Hepatic stellate cell (primary cell): ENCODE results near the gene GDF7.

Experiments
- DNase-seq: peaks from one replicate; pipeline ENCODE4 v3.0.0; 2011; ENCODE audit warnings: low spot score

GDF7 gene

DNA sequence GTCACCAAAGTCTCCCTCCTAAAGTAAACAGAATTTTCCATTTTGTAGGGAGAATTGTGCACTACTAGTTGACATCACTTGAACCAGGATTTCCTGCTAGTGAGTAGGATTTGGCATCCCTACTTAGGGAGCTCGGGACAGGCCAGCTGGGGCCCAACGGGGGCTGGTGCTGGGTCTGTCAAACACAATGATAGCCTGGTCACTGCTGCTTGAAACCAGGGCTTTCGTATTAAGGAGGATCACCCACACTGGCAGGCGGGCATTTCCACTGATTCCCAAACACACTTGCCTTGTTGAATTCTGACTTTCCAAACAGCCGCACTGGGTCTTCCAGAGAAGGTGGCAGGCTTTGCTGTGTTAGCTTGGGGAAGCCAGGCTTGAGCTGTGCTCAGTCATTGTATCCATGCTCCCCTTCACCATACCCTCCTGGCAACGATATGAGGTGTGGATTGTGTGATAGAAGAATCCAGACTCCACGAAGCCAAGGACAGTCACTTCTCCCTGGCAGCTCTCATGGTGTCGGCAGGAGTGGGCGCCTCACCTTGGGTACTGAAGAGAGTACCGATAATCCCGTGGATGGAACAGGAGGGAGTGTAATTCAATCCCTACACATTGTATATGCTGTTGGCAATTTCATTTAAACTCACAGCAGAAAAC is 7.5 kb downstream of the GDF7 start:
- no peak for DNase-seq

DNA sequence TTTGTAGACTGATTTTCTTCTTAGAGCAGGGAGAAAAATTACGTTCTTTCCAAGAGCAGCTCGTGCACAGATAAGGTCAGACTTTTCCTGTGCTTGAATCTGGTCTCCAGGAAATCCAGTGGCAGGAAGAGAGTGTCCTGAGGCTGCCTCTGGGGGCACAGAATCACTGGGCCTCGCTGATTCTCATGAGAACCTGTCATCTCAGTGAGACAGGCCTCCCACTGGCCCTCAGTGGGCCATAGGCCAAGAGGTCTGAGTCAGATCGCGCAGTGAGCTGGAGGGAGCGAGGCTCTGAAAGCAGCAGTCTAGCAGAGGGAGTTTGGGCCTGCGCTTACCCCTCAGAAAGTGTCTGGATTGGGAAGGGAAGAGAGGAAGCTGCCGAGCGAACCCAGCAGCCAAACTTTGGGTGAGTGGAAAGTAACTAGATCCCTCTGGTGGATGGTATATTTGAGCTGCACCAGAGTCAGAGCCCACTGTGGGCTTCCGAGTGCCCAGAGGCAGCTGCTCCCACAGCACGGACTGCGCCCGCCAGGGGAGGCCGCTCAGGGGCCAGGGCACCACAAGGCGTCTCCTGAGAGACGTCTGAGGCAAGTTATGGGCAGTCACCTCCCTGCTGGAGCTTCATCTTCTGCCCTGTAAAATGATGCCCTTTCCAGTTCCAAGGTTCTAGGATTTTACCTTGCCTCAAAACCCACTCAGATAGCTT is 8.2 kb downstream of the GDF7 start:
- peak; percentile 96 for DNase-seq

DNA sequence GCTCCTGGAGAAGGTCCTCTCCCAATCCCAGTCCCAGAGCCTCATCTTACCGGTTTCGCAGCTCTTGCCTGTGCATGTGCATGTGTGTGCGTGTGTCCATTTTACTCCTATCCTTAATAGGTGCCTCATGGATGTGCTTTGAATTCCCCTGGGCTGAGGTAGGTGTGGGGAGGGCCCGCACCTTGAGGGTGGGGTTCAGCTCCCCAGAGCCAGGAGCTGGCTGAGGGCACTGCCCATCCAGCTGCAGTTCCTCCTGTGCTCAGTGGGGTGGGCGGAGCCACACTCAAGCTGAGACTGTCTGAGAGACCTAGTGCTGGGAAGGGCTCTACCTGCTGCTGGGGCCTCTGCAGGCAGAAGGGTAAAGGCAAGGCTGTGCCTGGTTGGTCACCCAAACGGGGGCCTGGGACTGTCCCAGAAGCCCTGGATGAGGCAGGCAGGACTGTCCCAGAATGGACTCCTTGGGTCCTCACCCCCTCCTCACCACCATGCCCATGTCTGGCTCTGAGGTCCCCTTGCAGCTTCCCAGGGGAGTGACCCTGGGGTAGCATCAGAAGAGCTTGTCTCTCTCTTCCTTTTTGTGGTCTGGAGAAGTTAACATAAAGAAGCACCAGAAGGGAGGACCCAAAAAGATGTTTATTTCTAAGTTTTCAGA is 8.9 kb downstream of the GDF7 start:
- DNase-seq, result no peak

DNA sequence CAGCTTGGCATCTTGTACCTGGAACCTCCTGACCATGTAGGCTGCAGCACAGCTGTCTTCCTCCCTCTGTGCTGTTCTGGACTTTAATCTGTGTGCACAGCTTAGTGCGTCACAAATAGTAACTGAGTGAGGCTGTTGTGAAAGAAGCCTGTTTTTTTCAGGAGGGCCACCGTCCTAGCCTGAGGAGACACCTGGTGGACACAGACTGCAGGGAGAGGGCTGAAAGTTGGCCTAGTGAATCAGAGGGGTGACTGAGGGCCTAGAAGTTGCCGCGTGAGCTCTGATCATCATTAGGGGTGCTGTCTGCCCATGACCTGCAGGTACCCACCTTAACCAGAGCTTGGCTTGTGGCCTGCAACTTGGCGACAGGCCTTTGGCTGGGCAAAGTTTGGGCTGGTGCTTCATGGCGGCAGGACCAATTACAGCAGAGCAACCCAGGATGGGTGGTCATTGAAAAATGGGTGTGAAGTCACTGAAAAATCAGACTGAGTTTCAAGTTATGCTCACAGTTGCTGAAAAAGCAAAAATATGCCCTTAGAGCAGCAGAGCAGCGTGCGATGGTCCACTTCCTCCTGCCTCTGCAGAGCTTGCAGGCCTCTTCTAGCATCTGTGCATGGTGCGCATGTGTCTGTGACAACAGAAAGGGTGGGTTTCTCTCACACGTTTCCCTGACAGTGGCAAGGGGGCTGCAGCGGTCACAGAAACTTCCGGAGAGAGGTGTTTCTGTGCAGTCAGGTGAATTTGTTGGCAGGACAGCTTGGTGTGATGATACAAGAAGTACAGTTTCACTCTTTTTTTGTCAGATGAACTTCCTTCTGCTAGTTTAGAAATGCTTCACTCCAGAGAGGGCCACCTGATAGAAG is 9.6 kb downstream of the GDF7 start:
- DNase-seq, result no peak

DNA sequence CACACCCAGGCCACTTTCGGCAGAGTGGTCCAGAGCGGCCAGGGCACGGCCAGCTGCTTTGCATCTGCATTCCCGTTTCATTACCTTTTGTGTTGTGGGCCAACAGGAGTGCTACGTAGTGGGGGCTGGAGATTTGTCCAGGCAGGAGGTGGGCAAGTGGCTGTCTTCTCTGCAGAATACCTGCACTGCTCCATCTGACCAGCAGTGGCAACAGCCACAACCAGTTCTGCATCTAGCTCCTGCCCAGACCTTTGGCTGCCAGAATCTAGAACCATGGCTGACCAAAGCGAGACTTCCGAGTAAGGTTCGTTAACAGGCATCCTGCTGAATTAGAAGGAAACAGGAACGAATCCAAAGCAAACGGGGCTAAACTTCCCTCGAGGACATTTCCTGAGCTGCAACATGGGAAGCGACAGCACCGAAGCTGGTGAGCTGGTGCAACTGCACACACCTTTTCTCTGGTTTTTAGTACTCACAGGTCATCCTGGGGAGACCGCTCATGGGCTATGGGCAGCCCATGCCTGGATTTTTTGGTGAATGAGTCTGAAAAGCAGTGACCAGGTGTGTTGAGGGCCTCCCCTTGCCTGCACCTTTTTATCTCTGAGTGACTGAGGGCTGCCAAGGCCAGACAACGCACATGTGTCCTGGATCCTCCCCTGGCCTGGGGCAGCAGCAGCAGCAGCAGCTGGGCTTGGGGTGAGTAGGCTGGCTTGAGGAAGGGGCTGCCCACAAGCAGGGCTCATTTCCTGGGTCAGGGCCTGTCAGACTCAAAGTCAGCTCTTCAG is 10.5 kb downstream of the GDF7 start:
- DNase-seq, result no peak

DNA sequence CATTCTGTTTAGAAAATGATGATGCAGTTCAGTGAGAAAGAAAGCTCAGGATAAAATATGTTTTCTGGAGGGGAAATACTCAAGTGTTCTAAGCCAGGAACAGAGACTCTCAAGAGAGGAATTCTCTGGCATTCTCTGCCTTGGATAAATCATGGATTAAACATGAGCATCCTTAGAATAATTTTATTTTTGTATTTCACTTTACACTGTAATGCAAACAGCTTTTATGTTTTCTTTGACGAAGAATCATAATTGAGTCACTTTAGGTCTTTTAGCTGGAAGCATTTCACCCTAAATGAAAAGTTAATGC is 11.1 kb downstream of the GDF7 start:
- no peak for DNase-seq

DNA sequence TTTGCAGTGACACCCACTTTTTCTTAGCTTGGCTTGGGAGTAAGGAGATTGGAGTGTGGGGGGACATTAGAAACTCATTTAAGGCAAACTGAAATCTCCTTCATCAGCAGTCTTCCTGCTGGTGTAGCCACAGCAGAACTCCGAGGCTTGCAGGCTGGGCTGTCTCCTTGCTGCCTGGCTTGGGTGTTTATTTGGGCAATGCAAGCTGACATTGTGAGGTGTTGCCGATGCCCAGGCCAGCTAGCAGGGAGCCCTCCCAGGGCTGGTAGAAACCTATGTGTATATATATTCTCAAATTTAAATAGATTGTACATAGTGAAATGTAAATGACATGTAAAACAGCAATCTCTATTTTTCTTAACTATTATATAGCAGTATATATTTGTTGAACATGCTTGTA is 11.8 kb downstream of the GDF7 start:
- DNase-seq, result no peak

DNA sequence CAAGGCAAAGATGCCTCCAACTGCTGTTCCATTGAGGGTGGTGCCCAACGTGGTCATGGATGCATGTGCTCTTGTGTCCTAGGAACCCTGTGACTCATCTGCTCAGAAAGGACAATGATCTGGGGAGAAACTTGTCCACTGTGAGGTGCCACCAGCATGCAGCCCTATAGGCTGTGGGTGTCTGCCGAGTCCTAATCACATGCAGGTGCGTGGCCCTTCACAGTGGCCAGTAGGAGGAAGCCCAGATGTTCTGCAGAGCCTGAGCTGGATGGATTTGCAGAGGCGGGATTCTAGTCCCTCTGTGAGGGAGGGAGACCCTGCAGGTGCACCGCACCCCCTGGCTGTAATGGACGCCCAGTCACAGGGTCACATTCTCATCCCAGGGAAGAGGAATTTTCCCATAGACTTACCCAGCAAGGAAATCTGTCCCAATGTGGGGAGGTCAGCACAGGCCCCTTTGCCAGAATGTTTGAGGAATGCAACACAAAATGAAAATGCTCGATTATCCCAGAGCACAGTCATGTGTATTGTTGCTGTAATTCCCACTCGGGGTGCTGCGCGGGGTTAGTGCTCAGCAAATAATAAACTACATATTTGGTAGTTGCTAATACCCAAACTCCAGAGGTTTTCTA is 13.9 kb downstream of the GDF7 start:
- no peak for DNase-seq

DNA sequence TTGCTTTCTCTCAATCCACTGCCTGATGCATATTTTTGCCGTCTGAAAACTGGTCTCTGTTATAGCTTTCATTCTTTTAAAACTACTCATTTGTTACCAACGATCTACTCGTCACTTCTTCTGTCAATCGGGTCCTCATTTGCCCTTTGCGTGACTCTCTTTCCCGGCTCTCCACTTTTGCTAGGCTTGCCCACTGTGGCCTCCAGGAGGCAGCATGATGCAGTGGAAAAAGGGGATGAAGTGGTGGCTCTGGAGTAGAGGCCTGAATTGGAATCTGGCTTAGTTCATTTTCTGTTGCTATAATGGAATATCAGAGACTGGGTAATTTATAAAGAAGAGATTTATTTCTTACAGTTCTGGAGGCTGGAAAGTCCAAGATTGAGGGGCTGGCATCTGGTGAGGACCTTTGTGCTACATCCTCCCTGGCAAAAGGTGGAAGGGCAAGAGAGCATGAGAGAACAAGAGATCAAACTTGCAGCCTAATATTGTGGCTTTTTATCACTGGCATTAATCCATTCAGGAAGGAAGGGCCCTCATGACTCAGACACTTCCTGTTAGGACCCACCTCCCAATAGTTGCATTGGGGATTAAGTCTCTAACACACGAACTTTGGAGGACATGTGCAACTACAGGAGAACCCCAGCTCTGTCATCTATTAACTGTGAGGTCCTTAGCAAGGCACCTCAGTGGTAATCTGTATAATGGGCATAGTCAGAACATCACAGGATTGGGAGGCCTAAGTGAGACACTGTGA is 15.4 kb downstream of the GDF7 start:
- peak; percentile 65 for DNase-seq

DNA sequence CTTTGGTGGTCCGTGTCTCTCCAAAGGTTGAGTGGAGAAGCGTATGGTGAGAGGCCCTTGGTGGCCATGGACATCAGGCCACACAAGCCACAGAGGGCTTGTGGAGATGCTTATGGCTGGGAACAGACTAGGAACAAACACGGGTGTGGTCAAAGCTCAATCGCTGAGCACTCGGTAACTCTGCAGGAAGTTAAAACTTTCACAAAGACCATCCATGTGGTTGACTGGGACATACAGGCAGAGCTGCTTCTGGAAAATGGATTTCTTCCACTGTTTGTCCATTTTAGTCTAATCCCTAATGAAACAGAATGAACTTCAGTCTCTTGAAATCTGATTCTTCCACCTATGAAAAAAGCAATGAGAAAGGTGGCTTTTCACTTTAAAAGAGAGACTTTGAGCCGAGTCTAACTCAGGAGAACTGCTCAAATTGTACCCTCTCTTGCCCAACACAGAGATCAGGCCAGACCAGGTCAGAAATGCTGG is 17.7 kb downstream of the GDF7 start:
- DNase-seq, result no peak

DNA sequence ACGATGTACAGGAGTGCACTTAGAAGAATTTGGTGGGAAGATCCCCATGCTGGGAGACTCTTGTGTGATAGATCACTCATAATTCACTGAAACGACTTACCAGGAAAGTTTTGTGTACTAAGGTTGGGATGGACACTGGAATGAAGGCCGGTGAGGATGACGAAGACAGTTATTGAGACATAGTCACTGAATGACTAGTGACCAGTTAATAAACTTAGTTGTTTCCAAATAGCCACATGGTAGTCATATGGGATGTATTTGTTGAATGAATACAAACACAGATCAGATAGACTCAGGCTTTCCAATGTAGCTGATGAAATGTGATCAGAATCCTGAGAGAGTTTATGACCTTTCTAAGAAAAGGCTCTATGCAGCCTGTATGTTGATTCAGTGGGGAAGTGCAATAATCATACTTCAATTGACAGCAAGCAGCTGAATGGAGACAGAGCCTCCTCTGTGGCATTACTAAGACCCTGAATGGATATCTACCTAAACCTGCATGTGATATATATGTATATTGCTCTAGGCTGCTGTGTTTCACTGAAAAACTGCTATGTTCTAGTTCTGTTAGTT is 20.4 kb downstream of the GDF7 start:
- DNase-seq, result no peak

DNA sequence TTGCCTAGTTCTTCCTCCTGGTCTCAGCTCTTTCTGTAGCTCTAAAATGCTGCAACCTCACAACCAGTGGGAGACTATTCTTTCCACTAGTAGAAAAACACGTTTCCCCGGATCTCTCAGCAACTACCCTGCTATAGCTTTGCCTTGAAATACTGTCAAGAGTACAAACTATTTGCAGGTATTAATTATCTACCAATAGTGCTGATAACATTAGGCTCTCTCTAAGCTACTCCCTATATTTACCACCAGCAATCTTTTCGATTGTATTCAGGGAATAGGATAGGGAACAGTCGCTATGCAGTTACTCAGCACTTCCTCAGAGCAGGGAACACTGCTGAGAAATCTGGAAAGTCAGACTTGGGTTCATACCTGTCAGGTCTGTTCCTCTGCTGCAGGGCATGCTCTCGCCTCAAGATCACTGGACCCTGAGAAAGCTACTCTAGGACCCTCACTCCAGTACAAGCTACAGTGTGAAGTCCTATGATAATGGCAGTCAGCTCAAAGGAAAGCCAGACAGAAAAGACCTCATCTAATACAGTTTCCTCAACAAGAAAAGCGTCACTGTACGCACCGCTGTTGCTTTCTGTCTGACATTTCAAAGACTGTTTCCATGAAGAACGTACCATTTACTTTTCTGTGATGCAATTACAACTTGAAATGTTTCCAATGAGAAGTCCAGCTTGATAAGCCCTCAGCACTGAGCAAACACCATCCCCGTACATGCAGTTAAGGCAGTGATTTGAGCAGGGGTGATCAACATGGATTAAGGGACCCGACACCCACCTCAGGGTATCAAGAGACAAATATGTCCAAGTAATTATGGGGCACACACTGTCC is 22.7 kb downstream of the GDF7 start:
- DNase-seq, result no peak

DNA sequence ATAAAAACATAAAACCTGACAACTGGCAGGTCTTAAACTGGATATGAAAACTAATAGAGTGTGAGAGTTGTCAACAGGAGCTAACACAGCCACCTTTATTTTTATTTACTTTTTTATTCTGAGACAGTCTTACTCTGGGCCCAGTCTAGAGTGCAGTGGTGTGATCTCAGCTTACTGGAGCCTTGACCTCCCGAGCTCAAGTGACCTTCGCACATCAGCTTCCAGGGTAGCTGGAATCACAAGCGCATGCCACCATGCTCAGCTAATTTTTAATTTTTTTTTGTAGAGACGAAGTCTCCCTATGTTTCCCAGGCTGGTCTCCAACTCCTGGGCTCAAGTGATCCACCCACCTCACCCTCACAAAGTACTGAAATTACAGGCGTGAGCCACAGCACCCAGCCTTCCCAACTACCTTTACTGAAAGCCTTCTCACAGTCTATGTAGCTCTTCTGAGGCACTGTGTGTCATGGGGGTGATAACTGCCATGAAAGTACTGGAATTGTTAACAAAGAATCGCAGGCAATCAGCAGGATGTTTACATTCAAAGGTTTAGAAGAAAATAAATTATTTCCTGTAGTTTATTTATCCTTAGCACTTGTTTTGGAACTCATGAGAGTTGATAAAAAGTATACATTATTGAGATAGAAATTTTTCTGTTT is 24.3 kb downstream of the GDF7 start:
- DNase-seq, result no peak

DNA sequence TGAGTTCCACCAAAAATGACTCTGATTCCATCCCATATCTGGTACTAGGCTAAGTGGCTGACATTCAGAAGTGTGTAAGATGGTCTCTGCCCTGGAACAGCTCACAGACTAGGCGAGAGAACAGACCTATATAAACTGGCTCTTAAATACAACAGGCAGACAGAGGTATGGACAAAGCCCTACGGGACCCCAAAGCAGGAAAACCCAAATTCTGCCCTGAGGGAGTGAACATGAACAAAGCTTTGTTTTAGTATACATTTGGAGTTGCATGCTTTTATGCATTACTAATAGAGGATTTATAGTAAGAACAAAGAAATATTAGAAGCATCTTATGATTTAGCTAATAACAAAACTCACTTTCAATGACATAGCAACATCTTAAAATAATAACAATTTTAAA is 25.1 kb downstream of the GDF7 start:
- DNase-seq, result no peak

DNA sequence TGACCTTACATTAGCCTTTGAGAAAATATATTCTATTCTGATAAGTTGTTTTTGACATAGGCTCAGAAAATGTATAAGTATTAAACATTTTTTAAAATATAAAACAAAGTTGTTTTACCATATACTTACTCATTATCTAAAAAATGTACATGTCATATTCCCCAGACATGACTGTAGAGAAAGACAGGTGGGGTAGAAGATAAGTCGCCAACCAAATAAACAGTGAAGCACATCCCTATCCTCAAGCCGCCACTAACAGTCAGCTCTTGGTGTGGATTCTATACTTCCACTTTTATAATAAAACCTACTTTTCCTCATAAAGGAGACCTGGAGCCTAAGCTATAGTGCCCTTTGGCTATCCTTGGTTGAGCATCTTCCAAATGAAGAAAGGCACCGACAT is 26.4 kb downstream of the GDF7 start:
- DNase-seq, result no peak

DNA sequence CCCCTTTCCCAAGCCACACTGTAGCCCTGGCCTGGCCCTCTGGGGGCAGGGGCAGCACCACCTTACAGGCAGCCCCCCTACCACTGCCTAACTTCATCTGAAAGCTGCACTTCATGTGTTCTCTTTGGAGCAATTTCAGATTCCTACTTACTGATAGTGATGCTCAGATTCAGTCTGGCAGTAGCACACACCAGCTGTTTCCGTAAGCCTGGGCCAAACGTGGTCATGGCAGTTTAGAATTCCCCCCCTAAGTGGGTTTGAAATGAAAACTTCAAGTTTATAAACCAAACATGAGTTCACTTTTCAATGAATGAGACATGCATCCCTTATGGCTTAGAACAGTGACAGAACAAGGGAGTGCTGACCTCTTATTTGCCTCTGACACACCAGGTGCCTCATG is 29.4 kb downstream of the GDF7 start:
- no peak for DNase-seq

DNA sequence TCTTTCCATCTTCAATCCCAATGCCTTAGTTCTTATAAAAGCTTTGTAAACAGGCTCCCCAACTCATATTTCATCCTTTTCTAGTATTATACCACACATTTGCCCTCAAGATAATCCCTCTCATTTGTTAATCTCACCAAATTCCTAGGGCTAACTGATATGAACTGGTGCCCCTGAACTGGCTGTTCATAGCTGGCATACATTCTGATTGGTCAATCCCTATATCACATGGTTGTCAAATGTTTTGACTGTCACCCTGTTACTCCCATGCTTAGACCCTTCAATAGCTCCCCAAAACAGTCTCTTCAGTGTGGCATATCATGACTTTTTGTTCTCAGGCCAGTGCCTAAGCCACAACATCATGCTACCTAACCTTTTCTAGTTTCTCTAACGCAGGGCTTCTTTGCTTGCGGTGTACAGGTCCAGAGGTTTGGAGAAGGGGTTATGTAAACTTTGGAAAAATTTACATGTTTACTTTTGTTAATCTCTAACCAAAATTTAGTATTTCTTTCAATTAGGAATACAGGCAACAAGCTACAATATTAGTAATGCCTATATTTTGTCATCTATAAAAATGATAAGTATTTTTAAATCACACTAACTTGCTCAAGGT is 30.5 kb downstream of the GDF7 start:
- DNase-seq, result no peak

DNA sequence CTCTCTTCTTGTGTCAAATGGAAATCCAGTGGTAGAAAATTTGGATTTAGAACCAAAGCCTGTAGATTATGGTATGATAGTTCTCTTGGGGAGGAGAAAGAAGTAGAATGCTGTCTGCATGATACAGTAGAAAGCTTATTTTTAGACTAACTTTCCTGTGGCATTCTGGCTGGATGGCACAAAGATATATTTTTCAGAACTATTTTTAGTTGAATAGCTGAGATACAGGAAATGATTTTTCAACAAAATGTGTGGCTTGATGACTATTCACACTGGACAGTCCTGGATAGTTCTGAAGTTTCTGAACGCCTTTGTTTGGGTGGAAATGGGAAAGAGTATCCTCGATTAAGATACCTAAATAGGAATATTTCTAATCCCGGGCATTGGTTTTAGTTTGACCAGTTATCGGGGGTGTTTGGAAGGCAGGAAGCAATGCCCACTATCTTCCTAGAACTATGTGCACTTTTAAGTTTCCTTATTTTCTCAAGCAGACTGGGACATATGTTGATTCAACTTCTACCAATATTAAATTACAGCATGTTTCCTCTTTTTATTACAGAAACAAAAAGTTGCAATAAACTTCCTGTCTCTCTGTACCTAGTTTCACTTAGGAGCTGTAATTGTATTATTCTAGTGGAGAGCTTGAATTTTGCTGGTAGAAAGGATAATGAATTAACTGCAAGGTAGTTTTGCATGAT is 32.1 kb downstream of the GDF7 start:
- no peak for DNase-seq
